A673 (cell line): ENCODE results near the gene SYNE1.

ENCODE experiments used
- CTCF ChIP-seq: fragments of 300-800, 200-600 bp; sonication (generic); conservative IDR thresholded peaks from 2 replicates; pipeline ENCODE4 v1.5.1; 2017; ENCODE audit warnings: low read depth, mild to moderate bottlenecking, antibody characterized with exemption, low read length, moderate library complexity, mixed read lengths
- EZH2 ChIP-seq: fragments of 200-600 bp; sonication (generic); IDR thresholded peaks from 2 replicates; pipeline ENCODE4 v1.6.1; 2017; ENCODE audit warnings: borderline replicate concordance, low read depth, mild to moderate bottlenecking, mixed read lengths, antibody characterized with exemption, low read length; ENCODE audit not compliant: poor library complexity, severe bottlenecking

DNA sequence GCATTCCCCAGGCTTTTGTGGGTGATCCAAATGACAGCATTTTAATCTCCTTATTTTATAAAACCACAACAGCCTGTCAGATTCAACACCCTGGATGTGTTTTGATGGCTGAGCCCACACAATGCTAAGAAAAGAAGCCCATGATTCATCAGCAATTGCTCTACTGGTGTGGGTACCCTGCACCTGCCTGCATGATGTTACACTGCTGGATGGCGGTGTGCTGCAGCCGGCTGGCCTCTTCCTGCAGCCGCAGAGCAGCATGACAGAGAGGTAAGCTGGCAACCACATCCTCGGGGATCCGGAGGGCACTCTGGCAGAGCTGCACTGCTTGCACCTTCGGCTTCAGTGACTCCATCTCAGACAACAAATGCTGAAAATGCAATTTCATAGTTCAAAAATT is 327.5 kb downstream of the SYNE1 start:
- TF ChIP-seq CTCF (no peak), EZH2 (no peak)
